ENCODE data around the gene KIRREL3. TPM values are rescaled to one million over a fixed set of nuclear protein-coding genes. Genes with fewer than 3 reads are reported as not detected.
A peak's percentile ranks its signal among the peaks of the same experiment; 100 is the strongest.

Gene KIRREL3
- total and polyA plus RNA-seq, 4 donors = 0.02 to 0.71 (median 0.15) TPM; not detected in 1

DNA sequence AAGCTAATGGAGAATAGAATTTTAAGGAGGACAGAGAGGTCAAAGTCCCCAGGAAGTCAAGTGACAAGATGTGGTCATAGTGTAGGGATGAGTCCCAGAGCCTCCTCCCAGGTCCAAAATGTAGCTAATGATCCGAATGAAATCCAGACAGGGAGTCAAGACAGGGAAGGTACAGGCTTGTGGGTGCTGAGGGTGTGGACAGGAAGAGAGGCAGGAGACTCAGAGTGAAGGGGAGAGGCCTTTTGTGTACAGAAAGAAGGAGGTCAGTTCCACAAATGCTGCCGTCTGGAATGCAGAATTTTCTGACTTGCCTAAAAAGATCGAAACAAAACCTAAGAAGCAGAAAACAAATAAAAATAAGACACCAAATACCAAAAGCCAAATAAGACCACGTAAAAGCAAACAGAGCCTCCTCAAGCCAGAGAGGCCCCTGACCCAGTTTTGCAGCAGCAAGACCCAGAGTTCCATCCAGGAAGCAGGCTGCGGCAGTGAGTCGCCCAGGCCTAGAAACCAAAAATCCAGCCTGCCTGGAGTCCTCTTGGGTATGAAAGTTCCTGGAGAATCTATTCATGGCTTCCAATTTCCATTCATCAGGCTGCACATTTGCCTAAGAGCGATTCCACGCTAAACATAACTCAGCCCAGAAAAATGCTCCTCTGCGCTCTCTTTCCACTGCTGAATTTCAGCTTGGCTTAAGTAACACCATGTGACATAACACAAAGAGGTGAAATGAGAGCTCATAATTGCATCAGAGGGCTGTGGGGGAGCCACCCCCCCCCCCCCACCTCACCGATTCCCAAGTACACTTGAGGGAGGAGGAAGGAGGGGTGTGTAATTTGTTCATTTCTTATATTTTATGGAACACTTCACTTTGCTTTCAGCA is 71.2 kb downstream of the KIRREL3 start:
- Histone ChIP-seq H3K27ac (ENCODE audit: low read depth in 1 of 2, low read length in 1 of 2) (peak overlapping the region in 1 of 2 donors; percentile 86), H3K9ac (ENCODE audit: insufficient read depth in 1 of 2, low read length in 2 of 2) (no peak overlapping the region), H3K4me3 (no peak overlapping the region), H3K36me3 (ENCODE audit: control insufficient read depth in 4 of 4, insufficient read depth in 4 of 4, low read length in 4 of 4) (no peaks in the 10 kb centered on the region), H3K27me3 (ENCODE audit: control insufficient read depth in 3 of 3, insufficient read depth in 3 of 3, low read length in 2 of 3) (no peaks in the 10 kb centered on the region), H3K9me3 (ENCODE audit: control insufficient read depth in 4 of 4, insufficient read depth in 3 of 4, low read length in 3 of 4) (no peaks in the 10 kb centered on the region), H3K4me1 (ENCODE audit: control insufficient read depth in 5 of 5, insufficient read depth in 5 of 5, low read length in 5 of 5) (peaks cover 0 to 18% (median 0%) of the 10 kb centered on the region in 5 donors)
- DNase-seq (peak; percentile 31 to 71 (median 38)), ATAC-seq (ENCODE audit: insufficient read depth, low FRiP score) (peak; percentile 44)
- 60 to 75% methylated on average over 10 of the region's 10 CpGs for WGBS, 2 donors
- no peak for TF ChIP-seq CTCF (IDR thresholded peaks at IDR 0.05; ENCODE audit: control extremely low read depth, extremely low read depth)

DNA sequence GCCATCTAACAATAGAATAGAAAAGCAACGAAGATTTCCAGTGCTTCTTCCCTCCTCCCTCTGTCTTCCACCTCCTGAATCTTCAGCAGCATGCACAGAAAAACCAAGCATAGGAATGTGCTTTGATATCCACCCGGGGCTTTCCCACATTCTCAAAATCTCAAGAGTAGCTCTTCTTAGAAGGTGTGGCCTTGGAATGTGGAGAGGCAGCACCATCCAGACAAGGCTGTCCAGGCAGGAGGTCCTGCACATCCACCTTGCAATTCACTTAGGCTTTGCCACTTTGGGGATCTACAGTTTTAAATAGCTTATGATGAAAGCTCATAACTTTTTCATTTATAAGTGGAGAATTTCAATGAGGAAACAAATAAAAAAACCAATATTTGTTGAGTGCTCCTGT is 72.9 kb downstream of the KIRREL3 start:
- Histone ChIP-seq H3K4me3 (no peak overlapping the region), H3K27me3 (ENCODE audit: control insufficient read depth in 3 of 3, insufficient read depth in 3 of 3, low read length in 2 of 3) (no peaks in the 10 kb centered on the region), H3K27ac (ENCODE audit: low read depth in 1 of 2, low read length in 1 of 2) (no peak overlapping the region), H3K36me3 (ENCODE audit: control insufficient read depth in 4 of 4, insufficient read depth in 4 of 4, low read length in 4 of 4) (no peaks in the 10 kb centered on the region), H3K9me3 (ENCODE audit: control insufficient read depth in 4 of 4, insufficient read depth in 3 of 4, low read length in 3 of 4) (peaks cover 0 to 1% (median 0%) of the 10 kb centered on the region in 4 donors), H3K9ac (ENCODE audit: insufficient read depth in 1 of 2, low read length in 2 of 2) (no peak overlapping the region), H3K4me1 (ENCODE audit: control insufficient read depth in 5 of 5, insufficient read depth in 5 of 5, low read length in 5 of 5) (peaks cover 0 to 18% (median 0%) of the 10 kb centered on the region in 5 donors)
- DNase-seq (peak in 1 of 3 donors; percentile 8), ATAC-seq (ENCODE audit: insufficient read depth, low FRiP score) (peak; percentile 55)
- 53 to 77% methylated on average over 2 of the region's 2 CpGs for WGBS, 2 donors
- TF ChIP-seq CTCF (IDR thresholded peaks at IDR 0.05; ENCODE audit: control extremely low read depth, extremely low read depth) = no peak

- WGBS, 2 donors = 65 to 66% methylated on average over 9 of the region's 9 CpGs
- Histone ChIP-seq H3K27ac (ENCODE audit: low read depth in 1 of 2, low read length in 1 of 2) (no peak overlapping the region), H3K36me3 (ENCODE audit: control insufficient read depth in 4 of 4, insufficient read depth in 4 of 4, low read length in 4 of 4) (no peaks in the 10 kb centered on the region), H3K9ac (ENCODE audit: insufficient read depth in 1 of 2, low read length in 2 of 2) (no peak overlapping the region), H3K4me1 (ENCODE audit: control insufficient read depth in 5 of 5, insufficient read depth in 5 of 5, low read length in 5 of 5) (peaks cover 0 to 18% (median 0%) of the 10 kb centered on the region in 5 donors), H3K27me3 (ENCODE audit: control insufficient read depth in 3 of 3, insufficient read depth in 3 of 3, low read length in 2 of 3) (no peaks in the 10 kb centered on the region), H3K4me3 (no peak overlapping the region), H3K9me3 (ENCODE audit: control insufficient read depth in 4 of 4, insufficient read depth in 3 of 4, low read length in 3 of 4) (peaks cover 0 to 1% (median 0%) of the 10 kb centered on the region in 4 donors)
- TF ChIP-seq CTCF (IDR thresholded peaks at IDR 0.05; ENCODE audit: control extremely low read depth, extremely low read depth) = no peak
- DNase-seq (peak; percentile 28 to 58 (median 51)), ATAC-seq (ENCODE audit: insufficient read depth, low FRiP score) (no peak)
Observed at GRCh38 chr11:126926376-126926791, 74.2 kb downstream of the KIRREL3 start.
